NCI-H1436 treated with DMSO at 0.1 percent for 48 hours (cell line): ENCODE measurements around the gene LGALS1.
"Not testable (repeated sequence)": the region's sequence is repeated elsewhere in the genome, so short reads cannot be mapped to it uniquely, and the experiment has no call there.

ENCODE experiments used
- DNase-seq: peaks from one replicate; lab custom pipeline; 2025; lab: John Stamatoyannopoulos, UW

The LGALS1 gene

GRCh38 chr22:37639070-37639760, 36.2 kb upstream of the LGALS1 start, which contains the start of gene SH3BP1:
SH3BP1 (plus strand) TSS chr22:37639669; CDS start chr22:37639788, 119 bp downstream.
- no peak for DNase-seq

GRCh38 chr22:37639771-37640590, 35.5 kb upstream of the LGALS1 start:
- no peak for DNase-seq

DNA sequence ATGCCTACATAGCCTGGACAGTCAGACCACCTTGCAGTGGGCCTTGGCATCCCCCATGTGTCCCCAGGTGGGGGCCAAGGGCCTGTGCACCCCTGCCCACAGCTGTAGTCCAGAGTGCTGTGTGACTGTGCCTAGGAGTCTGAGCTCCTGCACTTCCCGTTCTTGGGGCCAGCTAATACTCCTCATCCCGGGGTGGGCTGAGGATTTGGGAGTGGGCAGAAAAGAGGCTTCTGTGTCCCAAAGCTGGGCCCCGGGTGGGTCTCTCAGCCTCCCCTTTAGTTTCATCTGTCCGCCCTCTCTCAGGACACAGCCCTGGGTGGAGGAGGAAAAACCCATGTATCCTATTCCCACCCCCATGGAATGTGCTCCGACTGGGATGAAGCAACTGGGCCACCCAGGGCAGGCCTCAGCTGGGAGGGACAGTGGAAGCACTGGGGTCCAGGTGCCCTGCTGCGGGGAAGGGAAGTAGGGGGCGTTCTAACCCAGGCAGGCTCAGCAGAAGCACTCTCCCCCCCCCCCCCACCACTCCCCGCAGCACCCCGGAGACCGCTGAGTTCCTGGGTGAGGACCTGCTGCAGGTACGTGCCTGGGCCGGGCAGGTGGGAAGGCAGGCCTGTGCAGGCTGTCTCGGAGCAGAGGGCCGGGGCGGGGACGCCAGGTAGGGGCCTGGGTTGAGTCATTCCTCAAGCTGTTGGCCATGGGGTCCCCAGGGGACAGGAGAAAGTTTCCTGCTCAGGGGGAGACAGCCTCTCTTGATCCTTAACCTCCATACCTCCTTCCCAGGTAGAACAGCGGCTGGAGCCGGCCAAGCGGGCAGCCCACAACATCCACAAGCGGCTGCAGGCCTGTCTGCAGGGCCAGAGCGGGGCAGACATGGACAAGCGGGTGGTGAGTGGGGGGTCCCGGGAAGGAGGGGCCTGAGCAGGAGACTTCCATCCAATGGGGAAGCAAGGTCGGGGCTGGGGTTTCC, 34.6 kb upstream of the LGALS1 start:
- DNase-seq = no peak

DNA sequence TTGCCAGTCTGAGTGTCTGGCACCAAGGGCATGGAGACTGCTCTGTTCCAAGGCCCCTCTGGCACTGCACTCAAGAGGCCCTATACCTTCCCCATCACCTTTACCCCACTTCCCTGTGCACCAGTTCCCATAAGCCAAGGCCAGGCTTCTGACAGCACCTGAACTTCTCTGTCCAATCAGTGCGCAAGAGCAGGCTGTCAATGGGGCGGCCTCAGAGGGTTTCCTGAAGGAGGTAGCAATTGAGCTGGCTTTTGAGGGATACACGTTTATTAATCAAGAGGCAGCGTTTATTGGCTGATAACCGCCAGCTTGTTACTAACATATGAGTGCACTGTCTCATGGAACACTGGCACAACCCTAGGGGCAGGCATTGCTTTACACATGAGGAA, 33.9 kb upstream of the LGALS1 start:
- no peak for DNase-seq

DNA sequence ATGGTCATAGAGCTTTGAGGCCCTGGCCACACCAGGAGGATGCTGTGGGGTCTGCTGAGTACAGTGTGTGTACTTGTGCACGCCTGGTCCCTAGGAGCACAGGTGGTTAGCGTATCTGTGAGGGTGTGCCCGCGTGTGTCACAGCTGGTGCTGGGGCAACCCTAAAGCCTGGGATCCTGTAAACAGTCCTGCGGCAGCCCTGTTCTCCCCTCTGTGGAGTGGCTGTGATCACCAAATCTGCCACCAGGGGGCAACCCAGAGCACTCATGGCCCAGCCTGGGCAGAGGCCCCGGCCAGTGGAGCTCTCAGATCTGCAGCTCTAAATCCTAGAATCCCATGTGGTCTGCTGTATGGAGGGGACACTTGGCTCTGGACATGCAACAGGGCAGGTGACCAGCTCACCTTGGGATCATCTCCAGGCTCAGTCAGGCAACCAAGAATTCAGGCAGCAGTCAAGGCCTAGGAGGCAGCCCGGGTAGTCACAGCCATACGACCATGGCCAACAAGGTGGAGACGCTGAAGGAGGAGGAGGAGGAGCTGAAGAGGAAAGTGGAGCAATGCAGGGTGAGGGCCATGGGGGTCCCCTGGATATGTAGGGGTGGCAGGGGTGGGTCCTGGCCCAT, 32.1 kb upstream of the LGALS1 start:
- no peak for DNase-seq

DNA sequence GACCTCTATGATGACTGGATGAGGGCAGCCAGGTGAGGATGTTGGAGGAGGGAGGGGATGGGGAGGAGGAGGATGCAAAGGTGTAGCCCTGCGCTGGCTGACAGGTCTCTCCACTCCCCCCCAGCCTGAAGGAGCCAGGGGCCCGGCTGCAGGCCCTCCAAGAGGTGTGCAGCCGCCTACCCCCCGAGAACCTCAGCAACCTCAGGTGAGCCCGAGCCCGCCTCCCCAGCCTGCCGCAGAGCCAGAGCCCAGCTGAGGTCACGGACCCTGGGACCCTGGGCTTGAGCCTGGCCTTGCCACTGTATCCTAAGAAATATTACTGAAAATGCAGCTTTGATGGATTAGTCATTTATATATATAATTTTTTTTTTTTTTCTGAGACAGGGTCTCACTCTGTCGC, 28.1 kb upstream of the LGALS1 start:
- DNase-seq = no peak

DNA sequence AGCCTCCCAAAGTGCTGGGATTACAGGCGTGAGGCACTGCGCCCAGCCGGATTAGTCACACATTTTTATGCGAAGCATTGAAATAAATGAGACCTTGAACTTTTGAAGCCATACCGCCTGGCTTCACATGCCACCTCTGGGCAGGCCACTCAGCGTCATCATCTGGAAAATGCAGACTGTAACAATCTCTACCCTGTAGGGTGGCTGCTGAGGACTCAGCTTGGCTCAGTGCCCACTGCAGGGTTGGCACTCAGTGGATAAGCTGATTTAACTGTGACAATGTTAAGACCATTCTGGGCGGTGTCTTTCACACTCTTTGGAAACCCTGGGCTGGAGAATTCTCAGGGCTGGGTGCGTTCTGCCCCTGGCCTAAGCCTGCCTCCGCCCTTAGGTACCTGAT, 27.5 kb upstream of the LGALS1 start:
- no peak for DNase-seq

DNA sequence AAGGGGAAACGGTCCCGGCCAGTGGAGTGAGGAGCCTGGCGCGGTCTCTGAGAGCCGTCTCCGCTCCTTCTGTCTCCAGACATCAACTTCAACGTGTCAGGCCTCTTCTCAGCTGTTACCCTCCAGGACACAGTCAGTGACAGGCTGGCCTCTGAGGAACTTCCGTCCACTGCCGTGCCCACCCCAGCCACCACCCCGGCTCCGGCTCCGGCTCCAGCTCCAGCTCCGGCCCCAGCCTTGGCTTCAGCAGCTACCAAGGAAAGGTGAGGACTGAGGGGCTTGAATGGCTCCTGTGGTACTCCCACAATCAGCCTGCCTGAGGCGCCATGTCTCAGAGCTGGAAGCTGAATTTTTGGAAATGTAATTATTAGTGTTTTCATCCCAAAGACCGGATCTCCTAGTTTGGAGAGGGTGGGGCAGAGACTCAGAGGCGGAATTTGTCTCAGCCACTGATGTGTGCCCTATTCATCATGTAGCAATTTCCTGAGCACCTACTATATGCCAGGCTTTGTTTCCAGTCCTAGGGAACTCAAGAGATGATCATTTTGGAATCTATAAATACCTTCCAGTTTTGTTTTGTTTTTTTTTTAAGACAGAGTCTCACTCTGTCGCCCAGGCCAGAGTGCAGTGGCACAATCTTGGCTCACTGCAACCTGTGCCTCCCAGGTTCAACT, 24.8 kb upstream of the LGALS1 start:
- no peak for DNase-seq

DNA sequence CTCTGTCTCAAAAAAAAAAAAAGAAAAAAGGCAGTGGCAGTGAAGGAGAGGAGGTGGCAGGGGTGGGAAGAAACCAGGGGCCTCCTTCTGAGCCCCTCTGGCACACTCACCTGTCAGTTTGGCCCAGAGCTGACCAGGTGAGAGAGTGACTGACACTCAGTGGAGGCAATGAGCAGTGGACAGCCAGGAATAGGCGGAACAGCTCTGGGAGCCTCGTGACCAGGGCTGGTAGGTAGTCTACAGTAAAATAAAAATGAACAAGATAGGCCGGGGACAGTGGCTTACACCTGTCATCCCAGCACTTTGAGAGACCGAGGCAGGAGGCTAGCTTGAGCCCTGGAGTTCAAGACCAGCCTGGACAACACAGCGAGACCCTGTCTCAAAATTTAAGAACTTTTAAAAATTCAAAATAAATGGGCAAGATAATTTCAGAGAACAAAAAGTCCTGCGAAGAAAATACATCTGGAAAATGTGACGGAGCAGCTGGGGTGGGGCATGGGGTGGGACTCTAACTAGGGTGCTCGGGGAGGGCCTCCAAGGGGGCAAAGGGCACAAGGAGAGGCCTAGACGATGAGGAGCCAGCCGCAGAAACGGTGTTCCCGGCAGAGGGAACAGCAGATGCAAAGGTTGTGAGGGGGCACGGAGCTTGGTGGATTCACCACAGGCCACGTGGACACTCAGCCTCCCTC, 20.7 kb upstream of the LGALS1 start:
- no peak for DNase-seq

DNA sequence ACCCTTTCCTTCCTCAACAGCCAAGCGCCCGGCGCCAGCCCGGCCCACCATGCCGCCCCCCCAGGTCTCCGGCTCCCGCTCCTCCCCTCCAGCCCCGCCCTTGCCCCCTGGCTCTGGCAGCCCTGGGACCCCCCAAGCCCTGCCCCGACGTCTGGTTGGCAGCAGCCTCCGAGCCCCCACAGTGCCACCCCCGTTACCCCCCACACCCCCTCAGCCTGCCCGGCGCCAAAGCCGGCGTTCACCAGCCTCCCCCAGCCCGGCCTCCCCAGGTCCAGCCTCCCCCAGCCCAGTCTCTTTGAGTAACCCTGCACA, 20.2 kb upstream of the LGALS1 start:
- no peak for DNase-seq

- DNase-seq = not testable (repeated sequence)
These were observed 18.9 kb upstream of the LGALS1 start for GRCh38 chr22:37656583-37656982.

DNA sequence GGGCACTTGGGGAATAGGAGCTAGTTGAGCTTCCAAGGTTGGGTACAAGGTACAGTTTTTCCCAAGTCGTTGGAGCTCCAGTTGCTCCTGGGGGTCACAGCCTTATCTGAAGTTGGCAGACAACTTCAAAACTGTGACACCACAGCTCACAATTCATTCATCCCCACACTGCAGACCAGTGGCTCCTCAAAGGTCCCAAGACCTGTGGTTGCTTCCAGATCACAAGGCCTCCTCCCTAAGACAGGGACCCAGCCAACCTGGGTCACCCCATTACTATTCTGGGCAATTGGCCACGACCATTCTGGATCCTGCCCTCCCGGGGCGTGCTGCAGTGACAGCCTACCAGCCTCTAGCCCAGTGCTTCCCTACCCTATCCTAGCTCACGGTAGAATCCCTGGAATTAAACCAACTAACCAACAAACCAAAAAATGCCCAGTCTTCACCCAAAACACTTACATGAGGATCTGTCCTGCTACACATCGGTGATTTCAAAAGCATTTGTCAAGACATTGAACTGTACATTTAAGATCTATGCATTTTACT, 17.8 kb upstream of the LGALS1 start:
- DNase-seq = no peak

GRCh38 chr22:37658133-37659065, 17.0 kb upstream of the LGALS1 start, which contains the start of gene PDXP:
PDXP (plus strand) TSS chr22:37658723; CDS start chr22:37658783, 60 bp downstream.
- peak; percentile 98 for DNase-seq

DNA sequence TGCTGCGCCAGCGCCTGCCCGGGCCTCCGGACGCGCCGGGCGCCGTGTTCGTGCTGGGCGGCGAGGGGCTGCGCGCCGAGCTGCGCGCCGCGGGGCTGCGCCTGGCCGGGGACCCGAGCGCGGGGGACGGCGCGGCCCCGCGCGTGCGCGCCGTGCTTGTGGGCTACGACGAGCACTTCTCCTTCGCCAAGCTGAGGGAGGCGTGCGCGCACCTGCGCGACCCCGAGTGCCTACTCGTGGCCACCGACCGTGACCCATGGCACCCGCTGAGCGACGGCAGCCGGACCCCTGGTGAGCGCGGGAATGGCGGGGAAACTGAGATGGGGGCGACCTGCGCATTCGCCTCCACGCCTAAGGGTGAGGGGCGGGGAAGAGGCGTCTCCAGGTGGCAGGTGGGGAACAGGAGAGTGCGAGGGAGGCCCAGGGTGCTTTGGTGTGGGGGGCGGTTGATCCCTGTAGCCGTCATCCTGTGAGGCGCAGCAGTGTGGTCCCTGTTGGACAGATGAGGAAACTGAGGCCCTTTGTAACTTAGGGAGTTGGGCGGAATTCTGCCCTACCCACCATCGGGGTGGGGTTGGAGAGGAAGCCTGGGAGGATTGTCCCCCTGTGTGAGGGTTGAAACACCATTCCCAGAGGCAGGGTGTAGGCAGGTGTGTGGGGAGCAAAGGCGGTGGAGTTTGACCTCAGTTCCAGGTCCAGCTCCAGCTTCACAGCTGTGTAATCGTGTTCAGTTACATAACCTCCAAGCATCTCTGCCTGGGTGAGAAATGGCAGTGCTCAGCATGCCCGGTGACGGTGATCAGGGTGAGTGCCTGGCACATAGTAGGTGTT, 16.2 kb upstream of the LGALS1 start:
- DNase-seq = no peak

GRCh38 chr22:37659897-37660708, 15.3 kb upstream of the LGALS1 start:
- no peak for DNase-seq

- no peak for DNase-seq
These were observed 14.8 kb upstream of the LGALS1 start for GRCh38 chr22:37660709-37661045.

GRCh38 chr22:37661160-37661924, 14.1 kb upstream of the LGALS1 start:
- DNase-seq = peak; percentile 48
